Left lobe of liver (tissue), 2 donors: ENCODE measurements around the gene IBTK. TPM values are rescaled to one million over a fixed set of nuclear protein-coding genes. Genes with fewer than 3 reads are reported as not detected.
"Not testable (repeated sequence)": the region's sequence is repeated elsewhere in the genome, so short reads cannot be mapped to it uniquely, and the experiment has no call there.

ENCODE experiments used
- ATAC-seq: fragments of 200-7000 bp; cut with Tn5 transposase; one replicate; pipeline ENCODE4 v1.9.1; 2020; ENCODE audit warnings: mild to moderate bottlenecking, moderate library complexity
- DNase-seq: peaks from one replicate; pipeline ENCODE4 v3.0.0-alpha.2; 2020; ENCODE audit warnings: low spot score
- total RNA-seq: library from RNA; stranded (reverse); gene quantifications from one replicate; pipeline ENCODE4 v1.2.1, GENCODE V29; 2021
- donor health status: DM: no; HTN: no; CAD: no; lungs with moderate emphysema.
- donor health status: DM: no; HTN: yes; CAD: no.

IBTK gene
- total RNA-seq, 1 donor from 2014 or later, result 27.7 TPM

- DNase-seq (no peak), ATAC-seq (no peak)
Measured at GRCh38 chr6:82179415-82179814, 68.1 kb downstream of the IBTK start.

GRCh38 chr6:82178759-82179112, 68.8 kb downstream of the IBTK start:
- no peak for DNase-seq
- no peak for ATAC-seq

GRCh38 chr6:82178077-82178758, 69.3 kb downstream of the IBTK start:
- ATAC-seq, result no peak
- no peak for DNase-seq

- DNase-seq (no peak), ATAC-seq (no peak)
Measured at GRCh38 chr6:82176616-82177015, 70.9 kb downstream of the IBTK start.

- no peak for ATAC-seq
- DNase-seq, result no peak
Measured at GRCh38 chr6:82172594-82172993, 75.0 kb downstream of the IBTK start.

- no peak for DNase-seq
- ATAC-seq, result no peak
Measured at GRCh38 chr6:82169138-82169876, 78.2 kb downstream of the IBTK start.

GRCh38 chr6:82166493-82166892, 81.1 kb downstream of the IBTK start:
- ATAC-seq (no peak), DNase-seq (no peak)

GRCh38 chr6:82160255-82160990, 87.1 kb downstream of the IBTK start:
- DNase-seq, result no peak
- ATAC-seq, result no peak

- ATAC-seq, DNase-seq: not testable (repeated sequence)
Measured at GRCh38 chr6:82152786-82153185, 94.8 kb downstream of the IBTK start.

- ATAC-seq, DNase-seq: not testable (repeated sequence)
Measured at GRCh38 chr6:82151147-82151546, 96.4 kb downstream of the IBTK start.

GRCh38 chr6:82145926-82146452, 101.6 kb downstream of the IBTK start:
- ATAC-seq, result no peak
- DNase-seq, result no peak

- DNase-seq (no peak), ATAC-seq (no peak)
Measured at GRCh38 chr6:82144852-82145340, 102.6 kb downstream of the IBTK start.

GRCh38 chr6:82144007-82144851, 103.3 kb downstream of the IBTK start:
- ATAC-seq (no peak), DNase-seq (no peak)

- DNase-seq (no peak), ATAC-seq (no peak)
Measured at GRCh38 chr6:82143041-82143481, 104.5 kb downstream of the IBTK start.

GRCh38 chr6:82142524-82142923, 105.0 kb downstream of the IBTK start:
- DNase-seq (no peak), ATAC-seq (no peak)

GRCh38 chr6:82138075-82138791, 109.3 kb downstream of the IBTK start:
- no peak for ATAC-seq
- DNase-seq, result no peak

GRCh38 chr6:82131441-82131840, 116.1 kb downstream of the IBTK start:
- ATAC-seq (no peak), DNase-seq (no peak)

GRCh38 chr6:82129797-82130196, 117.7 kb downstream of the IBTK start:
- no peak for ATAC-seq
- DNase-seq, result no peak

- ATAC-seq, DNase-seq: not testable (repeated sequence)
Measured at GRCh38 chr6:82128973-82129372, 118.6 kb downstream of the IBTK start.

- ATAC-seq, result no peak
- DNase-seq, result no peak
Measured at GRCh38 chr6:82123632-82124031, 123.9 kb downstream of the IBTK start.
